UCSD-AML1 (cell line): Measurements from ENCODE around the gene RBM33.

Source experiments
- DNase-seq: peaks from one replicate; lab custom pipeline; 2025; ENCODE audit not compliant: unreplicated experiment; lab: John Stamatoyannopoulos, UW

Gene RBM33

DNA sequence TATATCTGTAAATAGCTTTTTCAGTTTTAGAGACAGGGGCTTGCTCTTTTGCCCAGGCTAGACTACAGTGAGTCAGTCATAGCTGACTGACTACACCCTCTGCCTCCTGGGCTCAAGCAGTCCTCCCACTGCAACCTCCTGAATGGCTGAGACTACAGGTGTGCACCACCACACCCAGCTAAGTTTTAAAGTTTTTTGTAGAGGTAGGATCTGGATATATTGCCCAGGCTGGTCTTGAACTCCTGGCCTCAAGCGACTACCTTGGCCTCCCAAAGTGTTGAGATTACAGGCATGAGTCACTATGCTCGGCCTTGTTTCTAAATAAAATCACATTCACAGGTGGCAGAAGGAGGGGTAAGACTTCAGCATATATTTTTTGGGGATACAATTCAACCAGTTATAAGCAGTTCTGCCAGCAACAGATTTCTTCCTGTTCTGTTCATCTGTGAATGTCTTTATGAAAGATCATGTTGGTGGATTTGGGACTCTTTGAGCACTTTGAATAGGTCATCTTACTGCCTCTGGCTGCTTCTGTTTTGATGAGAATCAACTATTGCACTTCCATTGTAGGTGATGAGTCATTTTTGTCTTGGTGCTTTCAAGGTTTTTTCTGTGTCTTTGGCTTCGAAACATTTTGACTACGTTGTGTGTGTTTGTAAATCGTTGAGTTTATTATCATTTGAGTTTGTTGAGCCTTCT is 15.7 kb downstream of the RBM33 start:
- DNase-seq = no peak

DNA sequence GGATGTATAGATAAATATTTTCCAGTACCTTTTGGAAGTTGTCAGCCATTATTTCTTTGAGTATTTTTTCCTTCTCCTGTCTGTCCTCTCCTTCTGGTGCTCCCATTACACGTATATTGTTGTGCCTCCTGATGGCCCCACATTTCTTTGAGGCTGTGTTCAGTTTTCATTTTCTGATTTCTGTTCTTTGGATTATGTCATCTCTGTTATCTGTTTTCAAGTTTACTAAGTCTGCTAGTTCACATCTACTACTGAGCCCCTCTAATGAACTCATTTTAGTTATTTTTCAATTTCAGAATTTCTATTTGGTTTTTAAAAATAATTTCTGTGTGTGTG is 16.3 kb downstream of the RBM33 start:
- no peak for DNase-seq

DNA sequence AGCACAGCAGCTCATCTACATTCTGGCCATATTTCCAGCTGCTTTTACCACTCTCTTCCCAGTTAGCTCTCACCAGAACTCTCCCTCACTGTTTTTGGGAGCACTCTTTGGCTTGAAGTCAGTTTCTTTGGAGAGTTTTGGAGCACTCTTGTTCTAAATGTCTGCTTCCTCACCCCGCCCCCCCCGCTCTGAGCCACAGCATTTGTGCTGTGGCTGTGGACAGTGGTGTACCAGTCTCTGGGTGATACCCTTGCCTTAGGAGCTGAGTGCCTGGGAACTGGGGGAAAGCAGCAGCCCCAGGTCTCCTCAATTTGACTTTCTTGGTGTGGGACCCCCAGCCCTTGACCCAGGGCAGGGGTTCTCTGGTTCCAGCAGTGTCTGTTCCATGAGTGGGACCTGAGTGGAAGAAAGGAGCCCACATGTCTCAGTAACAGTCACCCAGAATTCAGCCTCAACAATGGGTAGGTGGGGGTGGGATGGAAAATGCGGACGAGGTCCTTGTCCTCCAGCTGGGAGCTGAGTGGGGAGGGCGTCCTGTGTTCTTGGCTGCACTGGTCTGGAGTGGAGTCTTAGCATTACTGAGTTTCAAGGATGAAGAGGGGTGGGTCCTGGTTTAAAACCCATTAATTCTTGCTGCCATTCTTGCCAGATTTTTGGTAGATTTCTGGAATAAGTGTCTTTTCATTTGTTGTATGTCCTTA is 18.0 kb downstream of the RBM33 start:
- DNase-seq = no peak

DNA sequence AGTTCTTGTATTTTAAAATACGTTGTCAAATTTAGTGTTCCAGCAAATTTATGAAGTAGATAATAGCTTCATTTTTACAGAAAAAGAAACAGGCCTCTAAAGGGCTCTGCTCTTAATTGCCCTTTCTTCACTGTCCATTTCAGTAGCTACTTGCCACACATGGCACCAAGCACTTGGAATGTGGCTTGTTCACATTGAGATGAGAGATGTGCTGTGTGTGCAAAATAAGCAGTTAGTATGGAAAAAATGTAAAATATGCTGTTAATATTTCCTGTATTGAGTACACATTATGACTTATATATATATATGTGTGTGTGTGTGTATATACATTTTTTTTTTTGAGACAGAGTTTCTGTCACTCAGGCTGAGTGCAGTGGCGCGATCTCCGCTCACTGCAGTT is 19.5 kb downstream of the RBM33 start:
- no peak for DNase-seq

DNA sequence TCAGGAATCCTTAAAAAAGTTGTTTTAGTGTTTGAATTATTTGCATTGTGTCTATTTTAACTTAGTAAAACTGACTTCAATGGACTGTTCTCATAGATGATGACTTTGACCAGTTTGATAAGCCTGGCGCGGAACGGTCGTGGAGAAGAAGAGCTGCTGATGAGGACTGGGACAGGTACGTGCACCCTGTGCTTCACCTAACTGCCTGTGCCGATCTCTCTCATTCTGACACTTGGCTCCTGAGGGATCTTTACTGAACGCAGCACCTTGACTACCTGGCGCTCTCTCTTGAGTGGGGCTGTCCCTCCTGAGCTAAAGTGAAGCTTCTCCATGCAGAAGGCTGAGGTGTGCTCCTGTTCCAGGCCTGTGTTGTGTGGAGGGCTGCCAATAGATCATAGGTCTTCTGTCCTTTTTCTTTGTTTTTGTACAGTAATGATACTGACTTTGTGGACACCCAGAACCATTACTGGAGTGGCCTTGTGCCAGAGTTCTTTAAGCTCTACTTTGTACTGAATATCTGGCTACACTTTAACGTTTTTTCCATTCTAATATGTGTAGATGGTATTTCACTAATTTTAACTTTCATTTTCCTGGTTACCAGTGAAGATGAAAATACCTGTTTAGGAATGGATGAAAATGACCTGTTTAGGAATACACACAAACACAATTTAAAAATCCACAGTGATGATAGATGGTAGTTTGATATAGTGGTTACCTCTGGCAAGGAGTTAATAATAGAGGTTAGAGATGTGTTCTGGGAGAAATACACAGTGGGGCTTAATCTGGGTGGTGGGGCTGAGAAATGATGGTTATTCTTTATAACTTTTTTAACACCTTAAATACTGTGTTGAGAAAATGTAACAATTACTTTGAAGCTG is 20.9 kb downstream of the RBM33 start:
- no peak for DNase-seq

DNA sequence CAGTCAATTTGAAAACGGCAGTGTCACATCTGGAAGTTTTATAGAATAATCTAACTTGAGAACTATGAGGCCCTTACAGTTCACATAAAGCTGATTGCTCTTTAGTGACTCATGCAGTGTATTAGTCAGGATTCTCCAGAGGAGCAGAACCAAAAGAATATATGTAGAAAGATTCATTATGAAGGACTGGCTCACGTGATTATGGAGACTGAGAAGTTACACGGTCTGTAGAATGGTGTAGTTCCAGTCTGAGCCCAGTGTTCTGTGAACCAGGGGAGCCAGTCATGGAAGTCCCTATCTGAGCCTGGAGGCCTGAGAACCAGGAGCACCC is 21.5 kb downstream of the RBM33 start:
- no peak for DNase-seq

DNA sequence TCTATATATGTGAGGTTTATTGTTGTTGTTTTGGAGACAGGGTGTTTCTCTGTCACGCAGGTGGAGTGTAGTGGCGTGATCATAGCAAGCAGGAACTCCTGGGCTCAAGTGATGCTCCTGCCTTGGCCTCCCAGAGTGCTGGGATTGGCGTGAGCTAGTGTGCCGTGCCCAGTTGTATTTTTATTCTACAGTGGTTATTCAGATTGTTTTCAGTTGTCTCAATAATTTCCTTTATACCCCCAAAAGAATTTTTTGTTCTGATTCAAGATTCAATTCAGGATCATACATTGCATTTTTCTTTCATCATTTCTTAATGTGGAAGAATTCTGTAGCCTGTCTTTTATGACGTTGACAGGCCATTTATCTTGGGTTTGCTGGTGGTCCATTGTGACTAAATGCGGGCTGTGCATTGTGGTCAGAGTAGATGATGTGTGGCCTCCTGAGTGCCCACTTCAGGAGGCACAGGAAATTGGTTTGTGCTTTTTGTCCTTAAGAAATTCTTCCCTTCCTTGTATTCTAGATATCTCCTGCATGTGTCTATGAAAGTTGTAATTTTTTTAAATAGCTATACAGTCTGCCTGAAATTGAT is 22.9 kb downstream of the RBM33 start:
- DNase-seq = no peak

DNA sequence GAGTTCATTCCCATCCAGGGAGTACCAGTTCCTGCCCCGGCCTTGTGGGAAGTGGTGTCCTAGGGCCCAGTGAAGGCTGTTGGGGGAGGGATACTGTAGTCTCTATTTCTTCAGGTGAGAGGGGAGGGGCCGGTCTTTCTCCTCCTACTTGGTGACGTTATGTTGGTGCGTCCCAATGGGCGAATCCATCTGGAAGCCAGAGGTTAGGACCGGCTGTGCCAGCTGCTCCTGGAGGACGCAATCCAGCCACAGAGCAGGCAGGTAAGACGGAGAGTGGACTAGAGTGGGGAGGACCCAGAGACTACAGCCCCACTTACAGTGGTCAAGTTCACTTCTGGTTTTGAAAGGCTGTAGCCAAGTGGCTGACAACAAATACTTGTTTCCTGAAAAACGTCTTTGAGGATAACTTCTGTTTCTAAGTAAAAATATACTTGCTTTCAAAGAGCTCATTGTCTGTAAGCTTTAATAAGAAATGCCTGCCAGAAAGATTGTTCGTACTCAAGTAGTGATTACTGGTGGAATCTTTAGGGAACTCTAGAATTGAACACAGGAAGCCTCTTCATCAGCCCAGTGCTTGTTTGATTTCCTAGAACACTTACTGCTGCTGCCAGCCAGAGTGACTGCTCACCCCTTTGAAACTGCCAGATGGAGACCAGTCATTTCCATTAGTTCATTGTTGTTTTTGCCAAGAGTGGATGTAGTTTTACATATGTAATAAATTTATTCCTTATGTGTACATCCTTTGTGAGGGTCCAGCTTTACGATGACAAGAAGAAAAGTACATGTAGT is 25.4 kb downstream of the RBM33 start:
- no peak for DNase-seq

DNA sequence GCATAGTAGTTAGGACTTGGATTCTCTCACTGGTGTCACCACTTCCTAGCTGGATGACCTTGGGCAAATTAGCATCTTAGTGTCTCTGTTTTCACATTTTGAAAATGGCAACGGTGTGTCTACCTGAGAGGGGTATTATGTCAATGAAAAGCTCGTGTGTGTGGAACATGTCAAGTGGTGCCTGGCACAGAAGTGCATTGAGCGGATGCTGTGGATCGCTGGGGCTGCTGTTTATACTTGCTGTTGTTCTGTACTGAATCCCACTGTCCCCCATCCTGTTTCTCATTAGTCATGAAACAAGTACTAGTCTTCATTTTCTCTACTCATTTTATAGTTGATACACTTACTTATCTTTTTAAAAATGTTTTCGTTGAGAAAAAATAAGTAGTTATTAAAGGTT is 26.1 kb downstream of the RBM33 start:
- no peak for DNase-seq

DNA sequence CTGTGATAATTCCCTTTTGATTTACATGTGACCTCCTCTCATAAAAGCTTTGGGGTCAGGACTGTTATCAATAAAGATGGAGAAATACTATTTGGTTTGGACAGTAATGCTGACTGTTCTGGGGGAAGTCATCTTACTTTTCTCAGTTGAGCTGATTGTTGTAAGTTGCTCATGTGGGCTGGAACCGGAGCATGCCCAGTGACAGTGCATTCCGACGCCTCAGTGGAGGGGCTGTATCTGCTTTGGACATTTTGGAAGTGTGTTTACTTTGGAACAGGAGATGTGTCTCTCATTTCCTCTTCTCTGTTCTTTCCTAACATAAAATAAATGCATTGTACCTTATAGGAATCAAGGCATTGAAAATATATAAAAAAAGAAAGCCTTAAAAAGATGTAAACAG is 30.1 kb downstream of the RBM33 start:
- no peak for DNase-seq

DNA sequence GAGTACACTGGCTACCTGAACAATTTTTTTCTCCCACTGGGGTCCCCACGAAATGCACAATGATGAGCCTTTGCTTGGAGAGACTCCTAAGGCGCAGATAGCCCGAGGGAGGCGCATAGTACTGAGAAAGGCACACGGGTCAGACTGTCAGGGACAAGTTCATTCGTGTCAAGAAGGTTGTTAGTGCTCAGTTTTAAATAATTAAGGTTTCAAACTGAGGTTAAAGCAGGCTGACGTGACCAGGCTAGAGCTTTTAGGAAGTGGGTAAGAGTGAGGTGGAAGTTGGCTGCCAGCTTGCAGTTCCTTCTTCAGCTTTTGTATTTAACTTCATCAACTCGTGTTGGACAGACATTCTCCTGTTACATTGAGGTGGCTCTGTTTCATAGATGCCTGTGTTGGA is 31.6 kb downstream of the RBM33 start:
- no peak for DNase-seq

DNA sequence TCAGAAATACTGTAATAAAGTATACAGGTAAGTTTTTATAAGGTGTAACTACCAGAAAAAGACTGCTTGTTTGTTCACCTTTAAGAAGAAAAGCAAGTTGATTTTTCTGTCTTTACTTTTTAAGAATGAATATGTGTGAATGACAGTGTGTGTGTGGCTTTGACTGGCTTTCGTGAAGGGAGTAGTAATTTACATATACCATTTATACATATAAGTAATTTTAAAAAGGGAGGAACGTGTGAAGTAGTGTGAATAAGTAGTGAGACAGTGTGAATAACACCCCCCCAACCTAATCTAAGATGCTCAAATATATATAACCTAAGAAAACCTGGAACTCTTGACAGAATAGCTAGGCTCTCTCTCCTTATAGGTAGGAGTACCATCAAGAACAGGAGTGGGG is 33.2 kb downstream of the RBM33 start:
- no peak for DNase-seq

DNA sequence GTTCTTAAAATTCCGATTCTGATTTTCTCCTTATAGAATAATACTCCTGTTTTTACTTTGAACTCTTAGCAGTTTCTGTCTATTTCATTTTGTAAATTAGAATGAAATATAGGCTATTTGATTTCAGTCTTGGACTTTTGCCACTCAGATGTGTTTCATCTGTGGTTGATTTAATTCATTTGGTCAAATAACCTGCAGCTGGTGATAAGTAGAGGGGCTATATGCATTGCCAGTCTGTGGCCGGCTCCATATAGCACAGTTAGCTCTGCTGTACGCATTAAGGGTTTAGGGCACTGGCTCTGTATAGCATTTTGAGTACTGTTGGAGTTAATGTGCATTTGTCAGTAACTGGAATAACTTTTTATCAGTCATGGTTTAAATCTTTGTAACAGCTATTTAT is 35.7 kb downstream of the RBM33 start:
- no peak for DNase-seq

DNA sequence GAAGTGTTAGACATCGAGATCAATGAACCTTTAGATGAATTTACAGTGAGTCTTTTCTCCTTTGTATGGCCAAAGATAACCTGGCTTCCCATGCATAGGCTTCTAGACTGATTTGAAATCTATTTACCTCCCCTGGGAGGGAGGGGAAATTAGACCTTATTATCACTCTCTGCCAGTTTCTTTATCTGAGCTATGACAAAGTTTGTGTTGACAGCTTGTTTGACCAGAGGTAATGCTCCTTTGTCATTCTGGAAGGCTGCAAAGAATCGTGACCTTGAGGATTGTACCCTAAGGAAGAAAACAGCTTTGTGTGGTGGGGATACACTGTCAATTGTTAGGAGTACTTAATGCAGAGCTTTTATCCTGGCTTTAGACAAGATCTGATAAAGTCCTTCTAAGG is 36.4 kb downstream of the RBM33 start:
- DNase-seq = no peak

DNA sequence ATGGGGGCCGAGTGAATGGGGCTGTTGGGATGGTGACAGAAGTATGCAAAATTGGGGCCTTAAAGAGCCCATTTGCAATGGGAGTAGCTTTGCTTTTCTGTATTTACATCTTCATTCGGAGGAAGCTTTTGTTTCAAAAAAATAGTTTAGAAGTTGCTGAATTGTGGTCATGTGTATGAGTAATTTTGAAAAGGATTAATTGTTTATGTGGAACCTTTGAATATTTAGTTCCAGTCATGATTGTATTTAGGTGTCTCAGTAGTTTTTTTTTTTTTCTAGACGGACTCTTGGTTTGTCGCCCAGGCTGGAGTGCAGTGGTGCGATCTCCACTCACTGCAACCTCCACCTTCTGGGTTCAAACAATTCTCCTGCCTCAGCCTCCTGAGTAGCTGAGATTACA is 37.2 kb downstream of the RBM33 start:
- no peak for DNase-seq

DNA sequence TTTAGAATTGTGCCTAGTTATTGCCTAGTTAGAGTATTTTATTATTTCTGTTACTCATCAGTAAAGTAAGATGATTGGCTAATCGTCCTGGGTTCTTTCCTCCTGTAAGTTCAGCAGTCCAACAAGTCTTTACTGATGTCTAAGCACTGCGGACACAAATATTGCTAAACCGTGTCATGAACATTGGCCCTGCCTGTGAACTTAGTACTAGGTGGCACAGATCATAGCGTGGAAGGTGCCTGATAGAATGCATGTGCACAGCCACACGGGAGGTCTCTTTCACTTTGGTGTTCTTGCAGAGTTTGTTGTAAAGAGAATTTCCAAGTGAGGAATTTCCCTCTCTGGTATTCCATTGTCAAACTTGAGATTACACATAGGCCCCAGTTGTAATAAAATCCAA is 38.0 kb downstream of the RBM33 start:
- DNase-seq = no peak

DNA sequence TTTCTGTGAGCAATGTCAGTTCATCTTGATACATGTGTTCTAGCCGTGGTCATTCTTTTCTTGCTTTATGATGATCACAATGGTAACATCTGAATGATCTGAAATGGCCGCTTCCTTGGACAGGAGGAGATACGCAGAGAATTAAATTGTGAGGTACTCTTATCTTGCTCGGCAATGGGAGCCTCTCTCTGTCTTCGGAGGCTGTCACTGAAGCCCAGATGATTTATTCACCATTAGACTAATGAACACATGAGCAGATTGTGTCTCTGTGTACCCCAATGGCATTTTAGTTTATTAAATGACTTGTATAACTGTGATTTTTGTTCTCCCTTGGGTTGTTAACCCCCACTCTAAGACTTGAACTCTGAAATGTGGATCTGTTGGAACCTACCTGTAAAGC is 38.6 kb downstream of the RBM33 start:
- DNase-seq = no peak

DNA sequence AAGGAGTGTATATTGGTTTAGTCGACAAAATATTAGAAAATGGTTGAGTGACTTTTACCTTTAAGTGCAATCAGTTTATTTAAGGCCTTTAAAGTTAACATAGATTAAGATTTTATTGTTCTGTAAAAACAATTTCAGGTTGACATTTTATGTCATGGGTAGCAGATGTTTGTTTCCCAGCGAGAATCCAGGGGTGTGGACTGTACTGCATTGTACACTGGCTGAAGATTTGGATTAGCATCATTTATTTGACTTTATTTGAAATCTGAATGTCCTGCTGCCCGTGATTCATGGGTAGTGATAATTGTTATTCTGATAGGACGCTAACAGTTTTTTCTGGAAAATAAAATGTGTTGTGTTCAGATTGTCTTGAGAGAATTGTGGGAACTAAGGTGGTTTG is 39.3 kb downstream of the RBM33 start:
- DNase-seq = no peak

DNA sequence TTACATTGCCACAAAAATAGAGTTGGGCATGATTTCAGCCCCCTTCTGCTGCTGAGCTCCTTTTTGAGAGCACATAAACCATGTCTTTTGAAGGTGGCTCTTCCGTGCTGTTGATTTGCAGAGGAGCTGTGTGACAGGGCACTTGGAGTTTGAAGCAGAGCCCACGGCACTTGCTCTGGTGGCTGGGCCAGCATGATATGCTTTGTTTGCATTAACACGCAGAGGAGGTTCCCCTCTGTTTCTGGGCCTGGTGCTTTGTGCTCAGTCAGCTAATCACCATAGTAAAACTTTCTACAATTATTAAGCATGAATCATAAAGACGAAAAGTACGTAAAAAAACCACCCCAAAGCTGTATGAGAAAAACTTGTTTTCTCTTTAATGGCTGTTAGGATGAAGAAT is 40.1 kb downstream of the RBM33 start:
- DNase-seq = no peak

DNA sequence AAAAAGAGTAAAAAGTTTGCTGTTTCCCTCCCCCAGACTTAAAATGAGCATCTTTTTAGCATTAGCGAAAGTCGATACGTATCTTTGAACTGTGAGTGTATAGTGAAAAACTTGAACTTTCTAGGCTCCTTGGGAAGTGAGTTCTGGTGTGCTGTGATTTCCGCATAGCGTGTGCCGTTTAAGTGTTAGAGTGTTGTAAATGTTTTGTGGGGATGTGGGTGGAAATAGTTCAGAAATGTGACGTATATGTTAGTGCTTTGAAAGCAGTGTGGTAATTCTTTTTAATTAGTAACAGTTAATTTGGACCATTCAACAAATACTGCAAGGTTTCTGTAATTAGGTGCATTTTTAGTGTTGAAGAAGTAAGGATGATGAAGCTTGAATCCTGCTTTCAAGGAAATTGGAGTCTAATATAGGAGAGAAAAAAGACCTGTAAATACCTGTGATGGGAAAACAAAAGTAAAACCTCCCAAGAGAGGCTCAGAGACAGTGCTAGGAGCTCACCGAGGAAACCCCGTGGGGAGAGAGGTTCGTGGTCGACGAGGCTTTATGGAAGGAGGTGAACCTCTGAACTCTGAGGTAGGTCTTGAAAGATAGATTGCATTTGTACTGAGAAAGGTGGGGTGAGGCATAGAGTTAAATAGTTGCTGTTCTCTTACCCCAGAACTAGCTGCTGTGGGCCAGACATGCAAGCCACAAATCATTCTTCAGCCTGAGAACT is 40.8 kb downstream of the RBM33 start:
- no peak for DNase-seq

DNA sequence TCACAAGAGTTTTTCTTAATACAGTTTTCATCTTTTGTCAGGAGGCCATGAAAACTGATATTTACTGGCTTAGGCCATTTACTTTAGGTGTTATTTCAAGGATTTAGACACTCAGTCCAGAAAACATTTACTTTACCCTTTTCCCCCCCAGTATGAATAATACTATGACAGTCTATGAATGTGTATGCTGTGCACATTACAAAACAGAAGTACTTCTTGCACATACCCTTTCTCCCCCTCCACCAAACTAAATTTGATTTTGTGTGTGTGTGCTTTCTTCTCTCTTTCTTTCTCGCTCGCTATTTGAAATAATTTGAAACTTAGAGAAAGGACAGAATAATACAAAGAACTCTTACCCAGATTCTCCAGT is 41.3 kb downstream of the RBM33 start:
- DNase-seq = no peak
